ENCODE measurements around the gene SCN2B.

Gene SCN2B

DNA sequence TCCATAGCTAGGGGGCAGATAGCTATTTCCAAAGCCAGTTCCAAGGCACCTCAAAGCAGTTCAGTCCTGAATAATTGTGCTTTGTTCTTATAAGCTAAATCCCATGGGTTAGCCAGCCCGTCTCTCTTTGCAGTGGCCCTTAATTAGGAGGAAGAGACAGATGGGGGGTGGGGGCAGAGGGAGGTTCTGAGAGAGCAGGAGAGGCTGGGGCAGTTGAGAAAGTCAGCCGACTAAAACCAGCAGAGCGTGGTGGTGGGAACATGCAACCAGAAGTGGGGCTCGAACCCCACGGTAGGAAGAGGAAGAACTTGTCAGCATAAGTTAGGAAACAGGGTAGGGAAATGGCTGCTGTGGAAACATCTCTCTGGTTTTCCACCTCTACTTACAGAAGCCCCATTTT lies 12.9 kb downstream of the SCN2B start:
- Histone ChIP-seq H3K9me3 (ENCODE audit: insufficient read depth, low read length, severe bottlenecking) (no peaks in the 10 kb centered on the region), H3K27ac (ENCODE audit: low read length) (no peak overlapping the region), H2AFZ (ENCODE audit: low read depth, low read length) (no peak overlapping the region), H3K4me1 (ENCODE audit: insufficient read depth, low read length) (no peaks in the 10 kb centered on the region), H3K9ac (ENCODE audit: low read depth, low read length) (no peak overlapping the region), H4K20me1 (ENCODE audit: insufficient read depth, low read length) (no peaks in the 10 kb centered on the region), H3K79me2 (ENCODE audit: insufficient read depth, low read length) (no peaks in the 10 kb centered on the region), H3K27me3 (ENCODE audit: insufficient read depth, low read length, poor library complexity) (peaks cover 26% of the 10 kb centered on the region), H3K4me3 (ENCODE audit: low read depth in 1 of 2, low read length in 2 of 2) (no peak overlapping the region), H3K36me3 (ENCODE audit: insufficient read depth, low read length) (no peaks in the 10 kb centered on the region), H3K4me2 (ENCODE audit: insufficient read depth, low read length) (no peak overlapping the region)
- DNase-seq (no peak), ATAC-seq (ENCODE audit: insufficient read depth, low read depth) (no peak)
- TF ChIP-seq, protein P1, sequence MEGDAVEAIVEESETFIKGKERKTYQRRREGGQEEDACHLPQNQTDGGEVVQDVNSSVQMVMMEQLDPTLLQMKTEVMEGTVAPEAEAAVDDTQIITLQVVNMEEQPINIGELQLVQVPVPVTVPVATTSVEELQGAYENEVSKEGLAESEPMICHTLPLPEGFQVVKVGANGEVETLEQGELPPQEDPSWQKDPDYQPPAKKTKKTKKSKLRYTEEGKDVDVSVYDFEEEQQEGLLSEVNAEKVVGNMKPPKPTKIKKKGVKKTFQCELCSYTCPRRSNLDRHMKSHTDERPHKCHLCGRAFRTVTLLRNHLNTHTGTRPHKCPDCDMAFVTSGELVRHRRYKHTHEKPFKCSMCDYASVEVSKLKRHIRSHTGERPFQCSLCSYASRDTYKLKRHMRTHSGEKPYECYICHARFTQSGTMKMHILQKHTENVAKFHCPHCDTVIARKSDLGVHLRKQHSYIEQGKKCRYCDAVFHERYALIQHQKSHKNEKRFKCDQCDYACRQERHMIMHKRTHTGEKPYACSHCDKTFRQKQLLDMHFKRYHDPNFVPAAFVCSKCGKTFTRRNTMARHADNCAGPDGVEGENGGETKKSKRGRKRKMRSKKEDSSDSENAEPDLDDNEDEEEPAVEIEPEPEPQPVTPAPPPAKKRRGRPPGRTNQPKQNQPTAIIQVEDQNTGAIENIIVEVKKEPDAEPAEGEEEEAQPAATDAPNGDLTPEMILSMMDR (IDR thresholded peaks at IDR 0.05; ENCODE audit: borderline replicate concordance, extremely low read depth, low read length, poor library complexity, severe bottlenecking), result no peak
- TF ChIP-seq EZH2 (IDR thresholded peaks at IDR 0.05; ENCODE audit: borderline replicate concordance, low read depth, low read length, severe bottlenecking), result no peak

DNA sequence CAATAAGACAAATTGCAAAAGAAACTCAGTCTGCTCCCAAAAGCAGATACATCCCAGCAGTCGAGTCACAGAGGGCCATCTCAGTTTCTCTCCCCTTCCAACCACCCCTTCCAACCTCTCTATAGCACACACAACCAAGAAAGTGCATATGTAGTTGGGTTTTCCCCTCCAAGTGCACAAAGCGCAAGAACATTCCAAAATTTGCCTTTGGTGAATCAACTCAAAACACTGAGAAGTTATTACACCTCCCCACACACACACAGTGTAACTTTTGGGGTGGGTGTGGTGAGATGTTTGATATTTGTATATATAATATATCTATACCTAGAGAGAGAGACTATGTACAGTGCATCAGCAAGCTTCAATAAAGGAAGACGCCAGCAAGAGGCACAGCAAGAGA lies 13.6 kb downstream of the SCN2B start:
- no peaks in the 10 kb centered on the region for H3K9me3 ChIP-seq (ENCODE audit: insufficient read depth, low read length, severe bottlenecking)
- no peak overlapping the region for H3K4me2 ChIP-seq (ENCODE audit: insufficient read depth, low read length)
- H3K4me3 ChIP-seq (ENCODE audit: low read depth in 1 of 2, low read length in 2 of 2), result no peak overlapping the region
- no peak overlapping the region for H2AFZ ChIP-seq (ENCODE audit: low read depth, low read length)
- H3K4me1 ChIP-seq (ENCODE audit: insufficient read depth, low read length), result no peaks in the 10 kb centered on the region
- no peaks in the 10 kb centered on the region for H4K20me1 ChIP-seq (ENCODE audit: insufficient read depth, low read length)
- no peak for DNase-seq
- no peak overlapping the region for H3K9ac ChIP-seq (ENCODE audit: low read depth, low read length)
- H3K79me2 ChIP-seq (ENCODE audit: insufficient read depth, low read length), result no peaks in the 10 kb centered on the region
- H3K27ac ChIP-seq (ENCODE audit: low read length), result no peak overlapping the region
- TF ChIP-seq, protein P1 (IDR thresholded peaks at IDR 0.05; ENCODE audit: borderline replicate concordance, extremely low read depth, low read length, poor library complexity, severe bottlenecking), result no peak
- TF ChIP-seq EZH2 (IDR thresholded peaks at IDR 0.05; ENCODE audit: borderline replicate concordance, low read depth, low read length, severe bottlenecking), result no peak
- peaks cover 32% of the 10 kb centered on the region for H3K27me3 ChIP-seq (ENCODE audit: insufficient read depth, low read length, poor library complexity)
- H3K36me3 ChIP-seq (ENCODE audit: insufficient read depth, low read length), result no peaks in the 10 kb centered on the region
- ATAC-seq (ENCODE audit: insufficient read depth, low read depth), result no peak

DNA sequence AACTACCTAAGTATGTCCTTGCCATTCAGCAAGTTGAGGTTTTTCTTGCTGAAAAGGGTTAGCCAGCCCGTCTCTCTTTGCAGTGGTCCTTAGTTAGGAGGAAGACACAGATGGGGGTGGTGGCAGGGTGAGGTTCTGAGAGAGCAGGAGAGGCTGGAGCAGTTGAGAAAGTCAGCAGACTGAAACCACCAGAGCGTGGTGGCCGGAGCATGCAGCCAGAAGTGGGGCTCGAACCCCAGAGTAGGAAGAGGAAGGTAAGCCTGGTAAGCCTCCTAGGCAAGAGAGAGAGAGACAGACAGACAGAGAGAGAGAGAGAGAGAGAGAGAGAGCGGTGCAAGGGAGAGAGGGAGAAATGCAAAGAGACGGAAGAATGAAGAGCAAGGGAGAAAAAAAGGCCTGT lies 14.7 kb downstream of the SCN2B start:
- Histone ChIP-seq H3K27me3 (ENCODE audit: insufficient read depth, low read length, poor library complexity) (peaks cover 42% of the 10 kb centered on the region), H4K20me1 (ENCODE audit: insufficient read depth, low read length) (no peaks in the 10 kb centered on the region), H3K27ac (ENCODE audit: low read length) (no peak overlapping the region), H2AFZ (ENCODE audit: low read depth, low read length) (no peak overlapping the region), H3K4me1 (ENCODE audit: insufficient read depth, low read length) (no peaks in the 10 kb centered on the region), H3K4me2 (ENCODE audit: insufficient read depth, low read length) (no peak overlapping the region), H3K36me3 (ENCODE audit: insufficient read depth, low read length) (no peaks in the 10 kb centered on the region), H3K9me3 (ENCODE audit: insufficient read depth, low read length, severe bottlenecking) (no peaks in the 10 kb centered on the region), H3K79me2 (ENCODE audit: insufficient read depth, low read length) (no peaks in the 10 kb centered on the region), H3K9ac (ENCODE audit: low read depth, low read length) (no peak overlapping the region), H3K4me3 (ENCODE audit: low read depth in 1 of 2, low read length in 2 of 2) (no peak overlapping the region)
- DNase-seq (no peak), ATAC-seq (ENCODE audit: insufficient read depth, low read depth) (no peak)
- TF ChIP-seq, protein P1 (IDR thresholded peaks at IDR 0.05; ENCODE audit: borderline replicate concordance, extremely low read depth, low read length, poor library complexity, severe bottlenecking), result no peak

All from DND-41 (cell line).